Osteoblast (primary cell): ENCODE results near the gene CDK11A. TPM values are rescaled to one million over a fixed set of nuclear protein-coding genes. Genes with fewer than 3 reads are reported as not detected.
"Not testable (repeated sequence)": the region's sequence is repeated elsewhere in the genome, so short reads cannot be mapped to it uniquely, and the experiment has no call there.

Source experiments
- DNase-seq: peaks from one replicate; pipeline ENCODE4 v3.0.0; 2011; ENCODE audit warnings: low spot score, mixed read lengths; ENCODE audit not compliant: insufficient read length; ENCODE audit errors: missing footprints
- H2AFZ ChIP-seq: 2 replicates; pipeline ENCODE4 v1.6.0; 2011; ENCODE audit warnings: mild to moderate bottlenecking, low read length
- H3K27ac ChIP-seq: 2 replicates; pipeline ENCODE4 v1.5.1; 2011; ENCODE audit warnings: mild to moderate bottlenecking, low read depth, low read length, moderate library complexity
- H3K27me3 ChIP-seq: 2 replicates; pipeline ENCODE4 v1.6.0; 2012; ENCODE audit warnings: mild to moderate bottlenecking, control low read depth, inconsistent platforms, low read length, moderate library complexity; ENCODE audit not compliant: insufficient read depth
- H3K36me3 ChIP-seq: 2 replicates; pipeline ENCODE4 v1.5.1; 2011; ENCODE audit warnings: mild to moderate bottlenecking, low read length, control low read depth, moderate library complexity; ENCODE audit not compliant: insufficient read depth
- H3K4me1 ChIP-seq: 2 replicates; pipeline ENCODE4 v1.5.1; 2011; ENCODE audit warnings: mild to moderate bottlenecking, low read length, control low read depth, moderate library complexity; ENCODE audit not compliant: insufficient read depth
- H3K4me2 ChIP-seq: 2 replicates; pipeline ENCODE4 v1.6.0; 2011; ENCODE audit warnings: mild to moderate bottlenecking, low read length; ENCODE audit not compliant: insufficient read depth
- H3K4me3 ChIP-seq: fragments of 200-600 bp; sonication (generic); 3 replicates; pipeline ENCODE4 v1.5.1; 2012; ENCODE audit warnings: mild to moderate bottlenecking, low read length, inconsistent platforms; ENCODE audit not compliant: insufficient read depth
- H3K79me2 ChIP-seq: 2 replicates; pipeline ENCODE4 v1.6.0; 2012; ENCODE audit warnings: mild to moderate bottlenecking, low read length, control low read depth, inconsistent platforms; ENCODE audit not compliant: insufficient read depth
- H3K9me3 ChIP-seq: 2 replicates; pipeline ENCODE4 v1.5.1; 2011; ENCODE audit warnings: low read depth, low read length, control low read depth
- H4K20me1 ChIP-seq: 2 replicates; pipeline ENCODE4 v1.6.0; 2012; ENCODE audit warnings: mild to moderate bottlenecking, low read length, control low read depth; ENCODE audit not compliant: insufficient read depth
- total RNA-seq: library from RNA; depleted of rRNA; stranded (reverse); fragments of >200 nt; gene quantifications from 2 replicates; pipeline ENCODE4 v1.2.3, GENCODE V29; 2012
- TF ChIP-seq, protein P1 (sequence below): IDR thresholded peaks from 2 replicates; pipeline ENCODE4 v1.5.1; 2011; ENCODE audit warnings: mild to moderate bottlenecking, low read depth, low read length, moderate library complexity; ENCODE audit errors: extremely low read depth

CDK11A gene
- total RNA-seq, 1 donor, result 22.1 TPM

DNA sequence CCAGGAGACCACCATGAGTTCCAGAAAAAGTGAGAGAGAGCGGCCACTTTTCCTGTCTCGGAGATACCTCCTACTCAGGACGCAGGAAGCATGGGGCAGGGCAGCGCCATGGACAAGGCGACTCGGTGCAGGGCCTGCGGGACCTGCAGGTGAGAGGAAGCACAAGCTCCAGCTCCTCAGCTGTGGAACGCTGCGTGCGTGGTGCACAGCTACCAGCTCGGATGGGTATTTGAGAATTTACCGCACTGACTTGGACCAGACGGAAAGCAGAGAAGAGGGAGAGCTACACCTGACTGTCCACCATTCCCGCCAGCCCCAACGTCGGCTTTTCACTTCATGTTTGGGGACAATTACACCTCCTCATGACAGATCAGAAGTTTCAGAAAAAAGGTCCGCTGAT lies 8.2 kb upstream of the CDK11A start:
- DNase-seq, result peak; percentile 35
- Histone ChIP-seq H3K4me1 (peaks cover 12% of the 10 kb centered on the region), H3K4me3 (no peak overlapping the region), H3K79me2 (no peaks in the 10 kb centered on the region), H2AFZ (no peak overlapping the region), H3K4me2 (no peak overlapping the region), H3K27ac (no peak overlapping the region), H3K9me3 (no peaks in the 10 kb centered on the region), H3K27me3 (no peaks in the 10 kb centered on the region), H4K20me1 (no peaks in the 10 kb centered on the region), H3K36me3 (peaks cover 10% of the 10 kb centered on the region)
- TF ChIP-seq, protein P1, sequence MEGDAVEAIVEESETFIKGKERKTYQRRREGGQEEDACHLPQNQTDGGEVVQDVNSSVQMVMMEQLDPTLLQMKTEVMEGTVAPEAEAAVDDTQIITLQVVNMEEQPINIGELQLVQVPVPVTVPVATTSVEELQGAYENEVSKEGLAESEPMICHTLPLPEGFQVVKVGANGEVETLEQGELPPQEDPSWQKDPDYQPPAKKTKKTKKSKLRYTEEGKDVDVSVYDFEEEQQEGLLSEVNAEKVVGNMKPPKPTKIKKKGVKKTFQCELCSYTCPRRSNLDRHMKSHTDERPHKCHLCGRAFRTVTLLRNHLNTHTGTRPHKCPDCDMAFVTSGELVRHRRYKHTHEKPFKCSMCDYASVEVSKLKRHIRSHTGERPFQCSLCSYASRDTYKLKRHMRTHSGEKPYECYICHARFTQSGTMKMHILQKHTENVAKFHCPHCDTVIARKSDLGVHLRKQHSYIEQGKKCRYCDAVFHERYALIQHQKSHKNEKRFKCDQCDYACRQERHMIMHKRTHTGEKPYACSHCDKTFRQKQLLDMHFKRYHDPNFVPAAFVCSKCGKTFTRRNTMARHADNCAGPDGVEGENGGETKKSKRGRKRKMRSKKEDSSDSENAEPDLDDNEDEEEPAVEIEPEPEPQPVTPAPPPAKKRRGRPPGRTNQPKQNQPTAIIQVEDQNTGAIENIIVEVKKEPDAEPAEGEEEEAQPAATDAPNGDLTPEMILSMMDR, result no peak

DNA sequence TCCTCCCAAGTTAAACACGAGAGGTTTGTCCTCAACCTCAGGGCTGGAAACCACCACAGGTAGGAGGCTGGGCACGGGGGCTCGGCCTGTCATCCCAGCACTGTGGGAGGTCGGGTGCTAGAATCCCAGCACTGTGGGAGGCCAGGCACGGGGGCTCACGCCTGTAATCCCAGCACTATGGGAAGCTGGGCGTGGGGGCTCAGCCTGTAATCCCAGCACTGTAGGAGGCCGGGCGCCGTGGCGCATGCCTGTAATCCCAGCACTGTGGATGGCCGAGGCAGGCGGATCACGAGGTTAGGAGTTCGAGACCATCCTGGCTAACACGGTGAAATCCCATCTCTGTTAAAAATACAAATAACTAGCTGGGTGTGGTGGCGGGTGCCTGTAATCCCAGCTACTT lies 6.7 kb upstream of the CDK11A start:
- H3K4me2 ChIP-seq, result no peak overlapping the region
- peaks cover 10% of the 10 kb centered on the region for H3K36me3 ChIP-seq

DNA sequence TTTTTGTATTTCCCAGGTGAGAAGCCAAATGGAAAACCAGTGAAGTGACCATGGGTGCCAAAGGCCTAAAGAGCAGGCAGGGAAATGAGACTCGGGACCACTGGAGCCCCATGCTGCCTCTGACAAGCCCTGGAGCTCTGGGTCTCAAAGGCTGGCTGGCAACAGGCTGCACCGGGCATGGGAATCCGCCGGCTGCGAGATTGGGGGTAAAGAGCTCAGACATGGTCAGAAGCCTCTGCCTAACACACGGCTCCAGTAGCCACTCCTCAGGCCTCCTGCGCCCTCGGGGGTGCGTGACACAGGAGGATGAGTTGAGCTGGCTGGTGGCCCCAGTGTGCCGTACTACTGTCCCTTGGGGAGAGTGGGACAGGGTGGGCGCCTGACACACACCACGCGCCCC lies 6.1 kb upstream of the CDK11A start:
- DNase-seq, H3K9me3 ChIP-seq, H3K79me2 ChIP-seq, H3K4me2 ChIP-seq, H3K27me3 ChIP-seq, H4K20me1 ChIP-seq, H3K27ac ChIP-seq, H3K36me3 ChIP-seq, H2AFZ ChIP-seq, H3K4me3 ChIP-seq: not testable (repeated sequence)
- H3K4me1 ChIP-seq, result peaks cover 15% of the 10 kb centered on the region

More for the DNA sequence above, 6.7 kb upstream of the CDK11A start:
- DNase-seq, result no peak
- Histone ChIP-seq H3K27ac (no peak overlapping the region), H3K27me3 (no peaks in the 10 kb centered on the region), H2AFZ (no peak overlapping the region), H3K9me3 (no peaks in the 10 kb centered on the region), H3K4me1 (peaks cover 15% of the 10 kb centered on the region), H3K4me3 (no peak overlapping the region), H4K20me1 (no peaks in the 10 kb centered on the region), H3K79me2 (no peaks in the 10 kb centered on the region)
- TF ChIP-seq, protein P1, result no peak

DNA sequence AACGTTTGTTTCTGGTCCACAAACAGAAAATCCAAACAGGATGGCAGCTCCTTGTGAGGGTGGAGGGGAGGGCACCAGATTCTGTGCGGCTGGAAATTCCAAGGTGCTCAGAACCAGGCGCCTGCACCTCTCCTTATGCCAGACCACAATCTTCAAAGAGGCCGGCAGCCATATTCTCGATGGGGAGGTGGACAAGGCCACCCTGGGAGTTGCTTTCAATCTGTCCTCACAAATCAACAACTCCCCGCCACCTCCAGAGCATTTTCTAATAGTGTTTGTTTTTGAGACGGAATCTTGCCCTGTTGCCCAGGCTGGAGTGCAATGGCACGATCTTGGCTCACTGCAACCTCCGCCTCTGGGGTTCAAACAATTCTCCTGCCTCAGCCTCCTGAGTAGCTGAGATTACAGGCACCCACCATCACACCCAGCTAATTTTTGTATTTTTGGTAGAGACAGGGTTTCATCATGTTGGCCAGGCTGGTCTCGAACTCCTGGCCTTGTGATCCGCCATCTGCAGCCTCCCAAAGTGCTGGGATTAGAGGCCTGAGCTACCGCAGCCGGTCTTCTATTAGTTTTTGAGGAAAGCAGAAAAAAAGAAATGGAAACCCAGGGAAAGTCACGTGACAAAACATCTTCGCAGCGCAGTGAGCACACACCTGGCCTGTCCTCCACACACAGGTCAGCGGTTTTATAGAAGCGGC lies 5.1 kb upstream of the CDK11A start:
- not testable (repeated sequence) for H3K27me3 ChIP-seq, H3K36me3 ChIP-seq, DNase-seq, H2AFZ ChIP-seq, H3K79me2 ChIP-seq, H4K20me1 ChIP-seq, H3K4me3 ChIP-seq, H3K9me3 ChIP-seq
- Histone ChIP-seq H3K27ac (peak overlapping the region; percentile 73), H3K4me1 (peaks cover 15% of the 10 kb centered on the region), H3K4me2 (peak overlapping the region; percentile 53)

DNA sequence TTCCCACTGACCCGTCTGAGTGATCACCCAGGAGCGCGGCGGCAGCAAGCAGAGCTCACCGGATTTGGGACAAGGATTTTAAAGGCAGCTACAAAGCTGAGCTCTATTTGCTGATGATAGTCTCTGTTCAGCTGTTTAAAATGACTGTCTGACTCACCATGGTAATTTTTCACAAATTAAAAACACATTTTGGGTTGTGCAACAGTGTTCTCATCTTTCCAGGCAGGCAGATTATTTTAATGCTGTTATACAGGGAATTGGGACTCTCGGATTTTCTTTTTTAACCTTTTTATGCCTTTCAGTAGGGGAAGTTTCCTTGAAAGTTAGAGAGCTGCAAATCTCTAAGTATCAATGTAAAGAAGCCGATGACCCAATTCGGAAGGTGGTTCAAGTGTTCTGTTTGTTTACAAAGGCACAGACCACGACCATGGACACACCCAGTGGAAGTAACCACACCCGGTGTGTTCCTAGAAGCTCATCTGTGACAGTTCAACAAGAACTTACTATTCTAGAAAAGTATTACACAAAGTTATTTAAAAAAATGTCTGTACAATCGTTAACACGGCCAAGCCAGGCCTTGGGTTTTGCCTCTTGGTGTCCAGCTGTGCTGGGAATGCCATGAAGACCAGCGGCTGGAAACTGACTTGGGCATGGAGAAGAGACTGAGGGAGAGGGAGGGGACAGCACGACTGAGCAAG lies 4.3 kb upstream of the CDK11A start:
- not testable (repeated sequence) for H2AFZ ChIP-seq

DNA sequence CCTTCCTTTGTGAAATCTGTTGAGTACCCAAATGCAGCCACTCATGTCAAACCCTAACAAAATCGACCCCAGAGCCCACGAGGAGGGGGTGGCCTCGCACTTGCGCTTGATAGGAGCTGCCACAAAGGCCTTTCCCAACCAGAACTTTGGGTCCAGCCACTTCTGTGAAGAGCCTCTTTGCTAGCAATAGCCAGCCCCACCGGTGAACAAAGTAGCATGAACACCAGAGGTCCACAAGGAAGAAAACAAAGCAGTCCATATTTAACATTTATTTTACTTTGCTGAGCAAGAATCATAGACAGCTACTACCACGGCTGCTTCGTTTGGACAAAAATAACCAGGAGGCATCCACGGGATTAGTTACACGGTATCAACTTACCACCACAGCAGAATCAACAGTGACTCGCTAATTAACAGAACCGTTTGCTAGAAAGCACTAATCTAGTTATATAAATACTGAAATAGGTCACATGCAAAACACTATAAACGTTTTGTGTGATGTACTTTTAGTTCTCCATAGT lies 3.0 kb upstream of the CDK11A start:
- not testable (repeated sequence) for H4K20me1 ChIP-seq, H2AFZ ChIP-seq, H3K27me3 ChIP-seq, H3K4me2 ChIP-seq, H3K36me3 ChIP-seq, H3K9me3 ChIP-seq, H3K27ac ChIP-seq, H3K79me2 ChIP-seq, H3K4me3 ChIP-seq, DNase-seq
- H3K4me1 ChIP-seq, result peaks cover 15% of the 10 kb centered on the region

More for the DNA sequence above, 4.3 kb upstream of the CDK11A start:
- peaks cover 15% of the 10 kb centered on the region for H3K4me1 ChIP-seq
- H3K27ac ChIP-seq, result peak overlapping the region; percentile 73
- not testable (repeated sequence) for H3K36me3 ChIP-seq, H3K27me3 ChIP-seq, H4K20me1 ChIP-seq, H3K4me3 ChIP-seq, H3K9me3 ChIP-seq, H3K79me2 ChIP-seq
- peak; percentile 22 for DNase-seq
- peak overlapping the region; percentile 53 for H3K4me2 ChIP-seq

DNA sequence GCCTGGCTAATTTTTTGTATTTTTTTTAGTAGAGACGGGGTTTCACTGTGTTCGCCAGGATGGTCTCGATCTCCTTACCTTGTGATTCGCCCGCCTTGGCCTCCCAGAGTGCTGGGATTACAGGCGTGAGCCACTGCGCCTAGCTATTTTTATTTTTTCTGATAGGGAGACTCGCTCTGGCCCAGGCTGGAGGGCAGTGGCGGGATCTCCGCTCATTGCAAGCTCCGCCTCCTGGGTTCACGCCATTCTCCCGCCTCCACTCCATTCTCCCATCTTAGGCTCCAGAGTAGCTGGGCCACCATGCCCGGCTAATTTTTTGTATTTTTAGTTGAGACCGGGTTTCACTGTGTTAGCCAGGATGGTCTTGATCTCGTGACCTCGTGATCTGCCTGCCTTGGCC lies 1.9 kb upstream of the CDK11A start:
- not testable (repeated sequence) for H3K4me2 ChIP-seq, DNase-seq, H3K4me3 ChIP-seq, H3K36me3 ChIP-seq, H3K27me3 ChIP-seq, H3K79me2 ChIP-seq, H3K27ac ChIP-seq, H3K9me3 ChIP-seq, H4K20me1 ChIP-seq, H2AFZ ChIP-seq
- H3K4me1 ChIP-seq, result peaks cover 15% of the 10 kb centered on the region
